HEK293 (cell line): ENCODE data around the gene NAA16.

ENCODE experiments used
- BCL11A ChIP-seq: fragments of 450-650 bp; formaldehyde crosslinking; IDR thresholded peaks from 2 replicates; pipeline ENCODE4 v1.5.1; 2016; ENCODE audit warnings: low read depth, missing biosample characterization, missing genetic modification characterization
- CTCF ChIP-seq: fragments of 450-650 bp; formaldehyde crosslinking; IDR thresholded peaks from 2 replicates; pipeline ENCODE4 v1.5.1; 2016; ENCODE audit warnings: missing biosample characterization, missing genetic modification characterization
- ZNF23 ChIP-seq: fragments of 450-650 bp; formaldehyde crosslinking; IDR thresholded peaks from 2 replicates; pipeline ENCODE4 v1.5.1; 2016; ENCODE audit warnings: missing biosample characterization, missing genetic modification characterization, borderline replicate concordance
- ZNF610 ChIP-seq: fragments of 450-650 bp; formaldehyde crosslinking; IDR thresholded peaks from 2 replicates; pipeline ENCODE4 v1.5.1; 2016; ENCODE audit warnings: missing biosample characterization, missing genetic modification characterization, borderline replicate concordance
- ZNF664 ChIP-seq: fragments of 450-650 bp; formaldehyde crosslinking; IDR thresholded peaks from 2 replicates; pipeline ENCODE4 v1.5.1; 2016; ENCODE audit warnings: missing biosample characterization, missing genetic modification characterization

GRCh38 chr13:41383386-41383785 lies 72.3 kb downstream of the NAA16 start:
- TF ChIP-seq BCL11A (tag by site-specific recombination): no peak
- no peak for TF ChIP-seq ZNF610
- TF ChIP-seq ZNF23 (tag by site-specific recombination): no peak
- no peak for TF ChIP-seq CTCF
- TF ChIP-seq ZNF664 (tag by site-specific recombination): no peak
